ENCODE results near the gene PLPPR1.
"Not testable (repeated sequence)": the region's sequence is repeated elsewhere in the genome, so short reads cannot be mapped to it uniquely, and the experiment has no call there.

PLPPR1 gene

GRCh38 chr9:101028346-101029314 is at the start of gene PLPPR1:
Gene PLPPR1 (plus strand): TSS chr9:101028727.
- peak; percentile 81 for DNase-seq

- DNase-seq: no peak
Measured at GRCh38 chr9:100989731-100990130, 38.8 kb upstream of the PLPPR1 start.

- no peak for DNase-seq
Measured at GRCh38 chr9:100990605-100991381, 37.7 kb upstream of the PLPPR1 start.

GRCh38 chr9:100992632-100993031 is 35.9 kb upstream of the PLPPR1 start:
- no peak for DNase-seq

- no peak for DNase-seq
Measured at GRCh38 chr9:100999906-101000544, 28.5 kb upstream of the PLPPR1 start.

GRCh38 chr9:101005246-101005645 is 23.3 kb upstream of the PLPPR1 start:
- no peak for DNase-seq

- no peak for DNase-seq
Measured at GRCh38 chr9:101014566-101014965, 14.0 kb upstream of the PLPPR1 start.

GRCh38 chr9:101018467-101018866 is 10.1 kb upstream of the PLPPR1 start:
- DNase-seq: peak; percentile 64

GRCh38 chr9:101022704-101023103 is 5.8 kb upstream of the PLPPR1 start:
- DNase-seq: no peak

GRCh38 chr9:101025940-101026339 is 2.6 kb upstream of the PLPPR1 start:
- DNase-seq: no peak

- peak; percentile 78 for DNase-seq
Measured at GRCh38 chr9:101026824-101027223, 1.7 kb upstream of the PLPPR1 start.

- DNase-seq: no peak
Measured at GRCh38 chr9:101027236-101027635, 1.3 kb upstream of the PLPPR1 start.

GRCh38 chr9:101027733-101028345 is 688 bp upstream of the PLPPR1 start:
- no peak for DNase-seq

GRCh38 chr9:101029315-101030085 is 973 bp downstream of the PLPPR1 start:
- no peak for DNase-seq

GRCh38 chr9:101030086-101030391 is 1.5 kb downstream of the PLPPR1 start:
- DNase-seq: no peak

GRCh38 chr9:101032426-101032825 is 3.9 kb downstream of the PLPPR1 start:
- no peak for DNase-seq

- no peak for DNase-seq
Measured at GRCh38 chr9:101034222-101034621, 5.7 kb downstream of the PLPPR1 start.

GRCh38 chr9:101035098-101035497 is 6.6 kb downstream of the PLPPR1 start:
- DNase-seq: no peak

- DNase-seq: no peak
Measured at GRCh38 chr9:101037430-101037829, 8.9 kb downstream of the PLPPR1 start.

GRCh38 chr9:101038488-101038887 is 10.0 kb downstream of the PLPPR1 start:
- DNase-seq: no peak

GRCh38 chr9:101039581-101039980 is 11.1 kb downstream of the PLPPR1 start:
- DNase-seq: not testable (repeated sequence)

- no peak for DNase-seq
Measured at GRCh38 chr9:101047848-101048397, 19.4 kb downstream of the PLPPR1 start.

Data from NCI-H2029 treated with DMSO at 0.1 percent for 48 hours (cell line).